GM12878 (cell line): Measurements from ENCODE around the gene ST8SIA1.

Experiments
- CTCF ChIP-seq, 3 experiments: IDR thresholded peaks in 2 of 3; conservative IDR thresholded peaks in 1 of 3; 2 replicates each; pipeline ENCODE4 v1.5.1; 2011; ENCODE audit warnings: low read depth in 3 of 3, low read length in 3 of 3, mild to moderate bottlenecking in 3 of 3, control low read depth in 2 of 3, moderate library complexity in 2 of 3, inconsistent platforms in 1 of 3, mixed read lengths in 1 of 3; ENCODE audit not compliant: control insufficient read depth in 2 of 3, insufficient read depth in 1 of 3; ENCODE audit errors: extremely low read depth in 1 of 3
- PAX5 ChIP-seq: IDR thresholded peaks from 2 replicates; pipeline ENCODE4 v1.6.1; 2011; ENCODE audit warnings: low read depth, low read length, borderline replicate concordance
- SPI1 ChIP-seq: IDR thresholded peaks from 2 replicates; pipeline ENCODE4 v1.6.1; 2011; ENCODE audit warnings: low read depth, mild to moderate bottlenecking, low read length, moderate library complexity, borderline replicate concordance; ENCODE audit not compliant: insufficient read depth
- SREBF2 ChIP-seq: IDR thresholded peaks from 2 replicates; pipeline ENCODE4 v1.6.1; 2012; ENCODE audit warnings: mild to moderate bottlenecking, low read length
- SUPT20H ChIP-seq: IDR thresholded peaks from 2 replicates; pipeline ENCODE4 v1.6.1; 2011; ENCODE audit warnings: low read depth, mild to moderate bottlenecking, low read length, moderate library complexity, borderline replicate concordance; ENCODE audit not compliant: control insufficient read depth
- TAF1 ChIP-seq: IDR thresholded peaks from 2 replicates; pipeline ENCODE4 v1.6.1; 2011; ENCODE audit warnings: mild to moderate bottlenecking, low read depth, low read length, borderline replicate concordance
- ZBTB33 ChIP-seq: fragments of 450-650 bp; IDR thresholded peaks from 2 replicates; pipeline ENCODE4 v1.6.1; 2017; ENCODE audit warnings: mild to moderate bottlenecking
- ZNF274 ChIP-seq: IDR thresholded peaks from one replicate; pipeline ENCODE4 v1.8.0; 2011; ENCODE audit not compliant: insufficient read length, insufficient read depth
- TF ChIP-seq, protein P1 (sequence below): IDR thresholded peaks from 2 replicates; pipeline ENCODE4 v1.6.1; 2012; ENCODE audit warnings: low read length, inconsistent platforms

GRCh38 chr12:22248571-22249115 lies 85.9 kb downstream of the ST8SIA1 start:
- TF ChIP-seq CTCF (IDR thresholded peaks at IDR 0.05 in 2 of 3, conservative IDR thresholded peaks at IDR 0.05 in 1 of 3; ENCODE audit: control insufficient read depth in 2 of 3, extremely low read depth in 1 of 3, insufficient read depth in 1 of 3, low read depth in 3 of 3, low read length in 3 of 3) (no peak), PAX5 (no peak), SPI1 (no peak), ZBTB33 (no peak), TAF1 (no peak), ZNF274 (no peak), SREBF2 (no peak), SUPT20H (no peak)
- TF ChIP-seq, protein P1, sequence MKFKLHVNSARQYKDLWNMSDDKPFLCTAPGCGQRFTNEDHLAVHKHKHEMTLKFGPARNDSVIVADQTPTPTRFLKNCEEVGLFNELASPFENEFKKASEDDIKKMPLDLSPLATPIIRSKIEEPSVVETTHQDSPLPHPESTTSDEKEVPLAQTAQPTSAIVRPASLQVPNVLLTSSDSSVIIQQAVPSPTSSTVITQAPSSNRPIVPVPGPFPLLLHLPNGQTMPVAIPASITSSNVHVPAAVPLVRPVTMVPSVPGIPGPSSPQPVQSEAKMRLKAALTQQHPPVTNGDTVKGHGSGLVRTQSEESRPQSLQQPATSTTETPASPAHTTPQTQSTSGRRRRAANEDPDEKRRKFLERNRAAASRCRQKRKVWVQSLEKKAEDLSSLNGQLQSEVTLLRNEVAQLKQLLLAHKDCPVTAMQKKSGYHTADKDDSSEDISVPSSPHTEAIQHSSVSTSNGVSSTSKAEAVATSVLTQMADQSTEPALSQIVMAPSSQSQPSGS: no peak
